ENCODE results near the gene FFAR3. TPM values are rescaled to one million over a fixed set of nuclear protein-coding genes. Genes with fewer than 3 reads are reported as not detected.

The FFAR3 gene
- total RNA-seq, 2 experiments from 2014 or later, result 2.4 to 3.1 TPM

- ChIA-PET POLR2A (no interaction called here), CTCF (interaction anchor here (0.6 to 0.7 kb wide), 2 partner anchors 8 to 89 kb away, joined by 3 to 4 read pairs; no protein-coding TSS in a partner anchor)
- Mint-ChIP-seq H3K27me3 (peaks cover 4% of the 10 kb centered on the region), H3K36me3 (ENCODE audit: low read depth) (no peaks in the 10 kb centered on the region), H3K4me1 (peaks cover 7% of the 10 kb centered on the region), H3K9me3 (ENCODE audit: low read depth) (no peaks in the 10 kb centered on the region), H3K27ac (no peak overlapping the region), H3K4me3 (no peak overlapping the region)
- intact Hi-C loops (cut with DNase I, micrococcal nuclease), result no loop called here
- DNase-seq (no peak), ATAC-seq (no peak)
Observed at GRCh38 chr19:35317464-35318043, 40.7 kb upstream of the FFAR3 start.

- Mint-ChIP-seq H3K27ac (peak overlapping the region; percentile 27), H3K4me1 (peaks cover 7% of the 10 kb centered on the region), H3K27me3 (peaks cover 4% of the 10 kb centered on the region), H3K36me3 (ENCODE audit: low read depth) (no peaks in the 10 kb centered on the region), H3K9me3 (ENCODE audit: low read depth) (no peaks in the 10 kb centered on the region), H3K4me3 (no peak overlapping the region)
- ATAC-seq, result peak; percentile 66
- intact Hi-C loops (cut with DNase I, micrococcal nuclease), result no loop called here
- ChIA-PET POLR2A (no interaction called here), CTCF (interaction anchor here (1.2 kb wide), 1 partner anchor 69 kb away, joined by 3 read pairs; no protein-coding TSS in a partner anchor)
- DNase-seq, result peak; percentile 40
Observed at GRCh38 chr19:35318679-35319448, 39.4 kb upstream of the FFAR3 start.

- Mint-ChIP-seq H3K4me3 (no peak overlapping the region), H3K27ac (no peak overlapping the region), H3K9me3 (ENCODE audit: low read depth) (no peaks in the 10 kb centered on the region), H3K4me1 (peaks cover 7% of the 10 kb centered on the region), H3K27me3 (peaks cover 4% of the 10 kb centered on the region), H3K36me3 (ENCODE audit: low read depth) (no peaks in the 10 kb centered on the region)
- peak; percentile 52 for ATAC-seq
- intact Hi-C loops (cut with DNase I, micrococcal nuclease), result no loop called here
- DNase-seq, result no peak
- CTCF ChIA-PET, result interaction anchor here (0.6 to 0.7 kb wide), 2 partner anchors 32 to 33 kb away, joined by 3 read pairs; no protein-coding TSS in a partner anchor
- POLR2A ChIA-PET, result interaction anchor here (0.6 to 0.7 kb wide), 2 partner anchors 27 to 36 kb away, joined by 4 to 6 read pairs; no protein-coding TSS in a partner anchor
Observed at GRCh38 chr19:35320065-35320713, 38.1 kb upstream of the FFAR3 start.

- H3K27me3 Mint-ChIP-seq, result peaks cover 4% of the 10 kb centered on the region
- ChIA-PET POLR2A (no interaction called here), CTCF (interaction anchor here (0.6 kb wide), 1 partner anchor 87 kb away, joined by 3 read pairs; no protein-coding TSS in a partner anchor)
- no peaks in the 10 kb centered on the region for H3K9me3 Mint-ChIP-seq (ENCODE audit: low read depth)
- peaks cover 7% of the 10 kb centered on the region for H3K4me1 Mint-ChIP-seq
- no peaks in the 10 kb centered on the region for H3K36me3 Mint-ChIP-seq (ENCODE audit: low read depth)
- no peak overlapping the region for H3K27ac Mint-ChIP-seq
- ATAC-seq (no peak), DNase-seq (no peak)
- no peak overlapping the region for H3K4me3 Mint-ChIP-seq
- intact Hi-C loops (cut with DNase I, micrococcal nuclease), result no loop called here
Observed at GRCh38 chr19:35321291-35321690, 37.0 kb upstream of the FFAR3 start.

- no peak overlapping the region for H3K4me3 Mint-ChIP-seq
- ATAC-seq, result no peak
- H3K27ac Mint-ChIP-seq, result no peak overlapping the region
- DNase-seq, result no peak
- no peaks in the 10 kb centered on the region for H3K9me3 Mint-ChIP-seq (ENCODE audit: low read depth)
- ChIA-PET POLR2A (no interaction called here), CTCF (no interaction called here)
- H3K36me3 Mint-ChIP-seq (ENCODE audit: low read depth), result no peaks in the 10 kb centered on the region
- H3K4me1 Mint-ChIP-seq, result peaks cover 7% of the 10 kb centered on the region
- intact Hi-C loops (cut with DNase I, micrococcal nuclease), result no loop called here
- H3K27me3 Mint-ChIP-seq, result peaks cover 4% of the 10 kb centered on the region
Observed at GRCh38 chr19:35322014-35322413, 36.2 kb upstream of the FFAR3 start.

- H3K36me3 Mint-ChIP-seq (ENCODE audit: low read depth), result no peaks in the 10 kb centered on the region
- H3K4me3 Mint-ChIP-seq, result no peak overlapping the region
Observed at GRCh38 chr19:35327642-35328041, 30.6 kb upstream of the FFAR3 start.

GRCh38 chr19:35328851-35329285, 29.4 kb upstream of the FFAR3 start, which contains the start of gene CD22:
Gene CD22, plus strand, starts transcription at chr19:35329187. Its CDS starts 2,854 bp downstream, at chr19:35332041.
- ATAC-seq (peak; percentile 36), DNase-seq (no peak)
- Mint-ChIP-seq H3K36me3 (ENCODE audit: low read depth) (no peaks in the 10 kb centered on the region), H3K27me3 (peaks cover 3% of the 10 kb centered on the region), H3K27ac (peak within 1 kb of the TSS; percentile 9), H3K9me3 (ENCODE audit: low read depth) (no peaks in the 10 kb centered on the region), H3K4me3 (no peak within 1 kb of the TSS), H3K4me1 (peaks cover 19% of the 10 kb centered on the region)
- ChIA-PET POLR2A (no interaction called here), CTCF (interaction anchor here (1.4 kb wide), 1 partner anchor 15 kb away, joined by 3 read pairs; no protein-coding TSS in a partner anchor)
- intact Hi-C loops (cut with DNase I, micrococcal nuclease), result no loop called here

More at GRCh38 chr19:35327642-35328041, 30.6 kb upstream of the FFAR3 start:
- Mint-ChIP-seq H3K9me3 (ENCODE audit: low read depth) (no peaks in the 10 kb centered on the region), H3K27ac (no peak overlapping the region), H3K27me3 (peaks cover 3% of the 10 kb centered on the region), H3K4me1 (peaks cover 10% of the 10 kb centered on the region)
- intact Hi-C loops (cut with DNase I, micrococcal nuclease), result no loop called here
- no peak for DNase-seq
- no peak for ATAC-seq
- ChIA-PET POLR2A (interaction anchor here (0.6 kb wide), 1 partner anchor 39 kb away, joined by 6 read pairs; no protein-coding TSS in a partner anchor), CTCF (no interaction called here)

- Mint-ChIP-seq H3K27ac (no peak overlapping the region), H3K9me3 (ENCODE audit: low read depth) (no peaks in the 10 kb centered on the region), H3K36me3 (ENCODE audit: low read depth) (no peaks in the 10 kb centered on the region), H3K4me3 (no peak overlapping the region), H3K4me1 (peaks cover 23% of the 10 kb centered on the region), H3K27me3 (peaks cover 3% of the 10 kb centered on the region)
- intact Hi-C loops (cut with DNase I, micrococcal nuclease), result no loop called here
- POLR2A ChIA-PET, result no interaction called here
- CTCF ChIA-PET, result interaction anchor here (1.4 kb wide), 1 partner anchor 16 kb away, joined by 3 read pairs; no protein-coding TSS in a partner anchor
- no peak for ATAC-seq
- no peak for DNase-seq
Observed at GRCh38 chr19:35329323-35329722, 28.9 kb upstream of the FFAR3 start.

- H3K4me1 Mint-ChIP-seq, result peaks cover 26% of the 10 kb centered on the region
- ChIA-PET POLR2A (no interaction called here), CTCF (no interaction called here)
- no peaks in the 10 kb centered on the region for H3K9me3 Mint-ChIP-seq (ENCODE audit: low read depth)
- H3K27me3 Mint-ChIP-seq, result peaks cover 3% of the 10 kb centered on the region
- H3K27ac Mint-ChIP-seq, result no peak overlapping the region
- no peaks in the 10 kb centered on the region for H3K36me3 Mint-ChIP-seq (ENCODE audit: low read depth)
- DNase-seq, result no peak
- intact Hi-C loops (cut with DNase I, micrococcal nuclease), result no loop called here
- no peak for ATAC-seq
- no peak overlapping the region for H3K4me3 Mint-ChIP-seq
Observed at GRCh38 chr19:35330475-35330874, 27.8 kb upstream of the FFAR3 start.

GRCh38 chr19:35331551-35332214, 26.6 kb upstream of the FFAR3 start:
- CTCF ChIA-PET, result no interaction called here
- DNase-seq, result no peak
- POLR2A ChIA-PET, result no interaction called here
- Mint-ChIP-seq H3K4me1 (peaks cover 26% of the 10 kb centered on the region), H3K9me3 (ENCODE audit: low read depth) (no peaks in the 10 kb centered on the region), H3K27me3 (peaks cover 3% of the 10 kb centered on the region), H3K4me3 (no peak overlapping the region), H3K36me3 (ENCODE audit: low read depth) (no peaks in the 10 kb centered on the region), H3K27ac (peak overlapping the region; percentile 51)
- intact Hi-C loops (cut with DNase I, micrococcal nuclease), result no loop called here
- no peak for ATAC-seq

GRCh38 chr19:35332817-35333216, 25.4 kb upstream of the FFAR3 start:
- Mint-ChIP-seq H3K4me3 (peak overlapping the region; percentile 12), H3K36me3 (ENCODE audit: low read depth) (no peaks in the 10 kb centered on the region), H3K27ac (peak overlapping the region; percentile 51), H3K27me3 (peaks cover 3% of the 10 kb centered on the region), H3K4me1 (peaks cover 28% of the 10 kb centered on the region), H3K9me3 (ENCODE audit: low read depth) (no peaks in the 10 kb centered on the region)
- ChIA-PET POLR2A (no interaction called here), CTCF (interaction anchor here (0.5 to 1.9 kb wide), 4 partner anchors 15 to 602 kb away, joined by 3 to 12 read pairs (median 4); partner anchors contain the start of gene FFAR1)
- ATAC-seq (peak; percentile 92), DNase-seq (peak; percentile 75)
- intact Hi-C loops (cut with DNase I, micrococcal nuclease), result no loop called here

Measured in activated CD4-positive, alpha-beta T cell treated with anti-CD3 and anti-CD28 coated beads for 36 hours (primary cell).